Endothelial cell of umbilical vein (primary cell): ENCODE results near the gene NEDD4L. TPM values are rescaled to one million over a fixed set of nuclear protein-coding genes. Genes with fewer than 3 reads are reported as not detected.

ENCODE experiments used
- BruUV-seq: library from RNA; stranded (reverse); fragments of 400-500 nt; replicated peaks from 2 replicates; lab custom pipeline; 2021; lab: Mats Ljungman, UMichigan
- CTCF ChIA-PET: fragments of 300-600, 350-600 bp; sonication (Branson Sonifier 250); formaldehyde crosslinking; loops from one replicate; lab custom pipeline; 2021; ENCODE audit warnings: antibody characterized with exemption, inconsistent platforms; lab: Charles Lee
- POLR2A ChIA-PET: fragments of 300-600, 350-600 bp; sonication (Branson Sonifier 250); formaldehyde crosslinking; loops from one replicate; lab custom pipeline; 2021; ENCODE audit warnings: antibody characterized with exemption, inconsistent platforms; lab: Charles Lee
- DNase-seq: peaks from one replicate; pipeline ENCODE4 v3.0.0-alpha.2; 2011; ENCODE audit warnings: low read depth, low spot score
- FAIRE-seq: peaks from 2 replicates; lab custom pipeline; 2011; peaks lifted over from hg19 to GRCh38; lab: Jason Lieb, UNC
- H2AFZ ChIP-seq: 2 replicates; pipeline ENCODE4 v1.6.0; 2012; ENCODE audit warnings: low read depth, low read length, control low read depth, inconsistent platforms
- H3K27ac ChIP-seq: 2 replicates; pipeline ENCODE4 v1.5.1; 2011; ENCODE audit warnings: low read depth, mild to moderate bottlenecking, control low read depth, low read length, moderate library complexity; ENCODE audit not compliant: insufficient read depth
- H3K27me3 ChIP-seq, 2 experiments: 2 replicates each; pipeline versions ENCODE4 v1.6.0 to v1.6.1; 2011; ENCODE audit warnings: low read length in 2 of 2, mixed read lengths in 1 of 2; ENCODE audit not compliant: control insufficient read depth in 2 of 2, insufficient read depth in 2 of 2
- H3K36me3 ChIP-seq, 2 experiments: 2 replicates in 1 of 2; 3 replicates in 1 of 2; pipeline ENCODE4 v1.5.1; 2011; ENCODE audit warnings: low read length in 2 of 2, mild to moderate bottlenecking in 1 of 2, moderate library complexity in 1 of 2; ENCODE audit not compliant: control insufficient read depth in 2 of 2, insufficient read depth in 2 of 2; ENCODE audit errors: extremely low read depth in 1 of 2
- H3K4me1 ChIP-seq: 3 replicates; pipeline ENCODE4 v1.5.1; 2011; ENCODE audit warnings: mild to moderate bottlenecking, low read length; ENCODE audit not compliant: control insufficient read depth, insufficient read depth; ENCODE audit errors: extremely low read depth
- H3K4me2 ChIP-seq: 2 replicates; pipeline ENCODE4 v1.6.1; 2011; ENCODE audit warnings: low read length, control low read depth, mixed read lengths; ENCODE audit not compliant: insufficient read depth
- H3K4me3 ChIP-seq, 3 experiments: fragments of 200-600 bp in 1 of 3; sonication (generic), shearing (Covaris generic) in 1 of 3; replicated peaks in 1 of 3; 2 replicates each; pipeline ENCODE4 v1.5.1; 2011 to 2016; ENCODE audit warnings: control low read depth in 3 of 3, low read length in 3 of 3, mild to moderate bottlenecking in 2 of 3, inconsistent platforms in 1 of 3, low read depth in 1 of 3, moderate library complexity in 1 of 3; ENCODE audit not compliant: insufficient read depth in 1 of 3
- H3K79me2 ChIP-seq: 2 replicates; pipeline ENCODE4 v1.6.0; 2012; ENCODE audit warnings: low read length, inconsistent platforms; ENCODE audit not compliant: control insufficient read depth, insufficient read depth
- H3K9ac ChIP-seq: replicated peaks from 2 replicates; pipeline ENCODE3; 2011; ENCODE audit warnings: low read length, control low read depth; ENCODE audit not compliant: insufficient read depth; ENCODE audit errors: extremely low read depth
- H3K9me1 ChIP-seq: replicated peaks from 3 replicates; pipeline ENCODE4 v1.6.0; 2011; ENCODE audit warnings: mild to moderate bottlenecking, low read length; ENCODE audit not compliant: control insufficient read depth, insufficient read depth; ENCODE audit errors: extremely low read depth
- H3K9me3 ChIP-seq: replicated peaks from 2 replicates; pipeline ENCODE4 v1.5.1; 2012; ENCODE audit warnings: low read length, inconsistent platforms; ENCODE audit not compliant: control insufficient read depth, insufficient read depth
- H4K20me1 ChIP-seq: replicated peaks from 2 replicates; pipeline ENCODE3; 2011; ENCODE audit warnings: mild to moderate bottlenecking, low read length; ENCODE audit not compliant: control insufficient read depth, insufficient read depth; ENCODE audit errors: extremely low read depth
- CTCF ChIP-seq, 2 donors: IDR thresholded peaks; 1 replicate in 1 of 2; 2 replicates in 1 of 2; pipeline ENCODE4 v1.5.1; 2011; ENCODE audit warnings: low read length in 2 of 2, mild to moderate bottlenecking in 2 of 2, moderate library complexity in 2 of 2, control low read depth in 1 of 2, inconsistent platforms in 1 of 2, low read depth in 1 of 2; ENCODE audit not compliant: insufficient read depth in 1 of 2; ENCODE audit errors: extremely low read depth in 1 of 2
- EZH2 ChIP-seq: IDR thresholded peaks from 2 replicates; pipeline ENCODE4 v1.6.1; 2012; ENCODE audit warnings: borderline replicate concordance, low read depth, mild to moderate bottlenecking, moderate library complexity, low read length, inconsistent platforms; ENCODE audit not compliant: severe bottlenecking
- FOS ChIP-seq: IDR thresholded peaks from 2 replicates; pipeline ENCODE4 v1.6.1; 2011; ENCODE audit warnings: mild to moderate bottlenecking, low read length, moderate library complexity, borderline replicate concordance; ENCODE audit not compliant: insufficient read depth
- GATA2 ChIP-seq: IDR thresholded peaks from 2 replicates; pipeline ENCODE4 v1.7.0; 2011; ENCODE audit warnings: low read depth, mild to moderate bottlenecking, moderate library complexity, mixed read lengths, low read length; ENCODE audit not compliant: insufficient read length, insufficient read depth
- JUN ChIP-seq: IDR thresholded peaks from 2 replicates; pipeline ENCODE4 v1.6.1; 2011; ENCODE audit warnings: borderline replicate concordance, low read depth; ENCODE audit not compliant: insufficient read length, insufficient read depth
- MAX ChIP-seq: IDR thresholded peaks from 2 replicates; pipeline ENCODE4 v1.6.1; 2011; ENCODE audit not compliant: insufficient read depth, insufficient read length
- MYC ChIP-seq: IDR thresholded peaks from one replicate; pipeline ENCODE4 v1.6.1; 2011; ENCODE audit warnings: mild to moderate bottlenecking, low read depth, low read length
- POLR2A ChIP-seq: IDR thresholded peaks from 2 replicates; pipeline ENCODE4 v1.6.1; 2012; ENCODE audit warnings: low read depth, mild to moderate bottlenecking, control low read depth, low read length
- POLR2AphosphoS5 ChIP-seq: IDR thresholded peaks from 2 replicates; pipeline ENCODE4 v1.6.1; 2012; ENCODE audit warnings: low read depth, mild to moderate bottlenecking, control low read depth, low read length, moderate library complexity; ENCODE audit not compliant: insufficient read depth
- dilution Hi-C: fragments of 300-500 bp; cut with MboI; formaldehyde crosslinking; loops from one replicate; pipeline ENCODE4 v1.15.0; 2019; ENCODE audit warnings: low sequenced_read_pairs; ENCODE audit not compliant: extremely low pct_ligation_motif_present
- intact Hi-C: fragments of 100-400 bp; cut with micrococcal nuclease; formaldehyde crosslinking; loops from one replicate; pipeline ENCODE4 v1.10.0; 2022
- polyA plus RNA-seq, 4 experiments: library from polyadenylated mRNA; depleted of rRNA in 3 of 4; stranded (reverse) in 3 of 4; unstranded in 1 of 4; fragments of >200 nt; gene quantifications; 2 replicates each; pipeline versions ENCODE4 v1.2.1 to v1.2.3, GENCODE V29; 2011 to 2012; ENCODE audit warnings: missing spikeins in 1 of 4
- total RNA-seq: library from RNA; stranded (reverse); gene quantifications from 2 replicates; pipeline ENCODE4 v1.2.3, GENCODE V29; 2021

NEDD4L gene
- total and polyA plus RNA-seq, 2 donors (not counting 3 experiments of a cell fraction or from before 2014, with no cell fraction given): 20.5 to 78.9 TPM

GRCh38 chr18:58286632-58287352 is 242.8 kb downstream of the NEDD4L start:
- intact Hi-C loops (no loop called here), dilution Hi-C loops (no loop called here)
- H2AFZ ChIP-seq: no peak overlapping the region
- DNase-seq (no peak), FAIRE-seq (no peak)
- ChIA-PET POLR2A (no interaction called here), CTCF (interaction anchor here (1.2 to 1.5 kb wide), 2 partner anchors 14 to 27 kb away, joined by 3 read pairs; no protein-coding TSS in a partner anchor)
- no peaks in the 10 kb centered on the region for H3K9me1 ChIP-seq
- no peaks in the 10 kb centered on the region for H3K36me3 ChIP-seq
- no TSS peak for BruUV-seq
- H3K4me1 ChIP-seq: peaks cover 42% of the 10 kb centered on the region
- no peaks in the 10 kb centered on the region for H3K79me2 ChIP-seq
- no peak overlapping the region for H3K4me3 ChIP-seq
- TF ChIP-seq JUN: no peak
- no peak for TF ChIP-seq MYC
- TF ChIP-seq CTCF (IDR thresholded peaks at IDR 0.05; ENCODE audit: extremely low read depth in 1 of 2, insufficient read depth in 1 of 2, low read depth in 1 of 2, low read length in 2 of 2): no peak
- no peak for TF ChIP-seq MAX
- TF ChIP-seq FOS: no peak
- no peak for TF ChIP-seq EZH2
- TF ChIP-seq POLR2A: no peak
- TF ChIP-seq GATA2: no peak
- TF ChIP-seq POLR2AphosphoS5: no peak
- H3K9ac ChIP-seq: no peak overlapping the region
- no peaks in the 10 kb centered on the region for H3K9me3 ChIP-seq
- no peak overlapping the region for H3K27ac ChIP-seq
- H3K27me3 ChIP-seq: no peaks in the 10 kb centered on the region
- no peaks in the 10 kb centered on the region for H4K20me1 ChIP-seq
- H3K4me2 ChIP-seq: no peak overlapping the region
